Ishikawa (cell line): ENCODE results near the gene ZNF622.

ENCODE experiments used
- CEBPB ChIP-seq: IDR thresholded peaks from 2 replicates; pipeline ENCODE4 v1.6.1; 2012
- CREB1 ChIP-seq: IDR thresholded peaks from 2 replicates; pipeline ENCODE4 v1.6.1; 2012; ENCODE audit warnings: low read depth
- EGR1 ChIP-seq: IDR thresholded peaks from 2 replicates; pipeline ENCODE4 v1.6.1; 2012
- EP300 ChIP-seq: IDR thresholded peaks from 2 replicates; pipeline ENCODE4 v1.6.1; 2012; ENCODE audit warnings: borderline replicate concordance
- FOXM1 ChIP-seq: IDR thresholded peaks from 2 replicates; pipeline ENCODE4 v1.6.1; 2012; ENCODE audit warnings: low read depth, borderline replicate concordance
- MAX ChIP-seq: IDR thresholded peaks from 2 replicates; pipeline ENCODE4 v1.6.1; 2012
- NFIC ChIP-seq: IDR thresholded peaks from 2 replicates; pipeline ENCODE4 v1.6.1; 2012
- RAD21 ChIP-seq: IDR thresholded peaks from 2 replicates; pipeline ENCODE4 v1.6.1; 2012; ENCODE audit warnings: low read depth
- REST ChIP-seq: IDR thresholded peaks from 2 replicates; pipeline ENCODE4 v1.6.1; 2012; ENCODE audit warnings: low read depth, mild to moderate bottlenecking
- TAF1 ChIP-seq: IDR thresholded peaks from 2 replicates; pipeline ENCODE4 v1.6.1; 2012; ENCODE audit warnings: low read depth, mild to moderate bottlenecking
- TCF12 ChIP-seq: IDR thresholded peaks from 2 replicates; pipeline ENCODE4 v1.6.1; 2012; ENCODE audit warnings: low read depth
- TEAD4 ChIP-seq: IDR thresholded peaks from 2 replicates; pipeline ENCODE4 v1.6.1; 2012
- USF1 ChIP-seq: IDR thresholded peaks from 2 replicates; pipeline ENCODE4 v1.6.1; 2012
- YY1 ChIP-seq: IDR thresholded peaks from 2 replicates; pipeline ENCODE4 v1.6.1; 2012; ENCODE audit warnings: low read depth
- ZBTB7A ChIP-seq: IDR thresholded peaks from 2 replicates; pipeline ENCODE4 v1.6.1; 2012; ENCODE audit warnings: low read depth

ZNF622 gene

GRCh38 chr5:16410338-16410737 lies 55.3 kb downstream of the ZNF622 start:
- TF ChIP-seq ZBTB7A (no peak), TEAD4 (no peak), EP300 (no peak), NFIC (no peak), TCF12 (no peak), USF1 (no peak), FOXM1 (no peak), CREB1 (no peak), TAF1 (no peak), YY1 (no peak), CEBPB (no peak), EGR1 (no peak), RAD21 (no peak), MAX (no peak), REST (no peak)

- TF ChIP-seq RAD21 (no peak), TAF1 (no peak), USF1 (no peak), YY1 (no peak), CREB1 (no peak), NFIC (peak; percentile 88)
Observed at GRCh38 chr5:16406630-16407029, 59.0 kb downstream of the ZNF622 start.

GRCh38 chr5:16406023-16406422 lies 59.6 kb downstream of the ZNF622 start:
- no peak for TF ChIP-seq CEBPB
- TF ChIP-seq EGR1 = no peak
- TF ChIP-seq ZBTB7A = no peak
